K562 (cell line): ENCODE data around the gene HOXA7. TPM values are rescaled to one million over a fixed set of nuclear protein-coding genes. Genes with fewer than 3 reads are reported as not detected.

Experiments used
- ATAC-seq: fragments of 200-7000 bp; cut with Tn5 transposase; 3 replicates; pipeline ENCODE4 v1.9.1; 2020; ENCODE audit warnings: moderate library complexity
- BruUV-seq: library from RNA; stranded (reverse); fragments of 400-500 nt; replicated peaks from 2 replicates; lab custom pipeline; 2021; lab: Mats Ljungman, UMichigan
- CTCF ChIA-PET: fragments of 300-600 bp; formaldehyde crosslinking; extraction: SDS; loops from one replicate; lab custom pipeline; 2021; ENCODE audit warnings: low intra/inter-chr PET ratio; lab: Yijun Ruan, JAX
- POLR2A ChIA-PET: fragments of 300-600, 350-650 bp; sonication (Branson Sonifier 250); formaldehyde crosslinking; extraction: SDS; loops from one replicate; lab custom pipeline; 2021; ENCODE audit warnings: antibody characterized with exemption, inconsistent platforms; lab: Yijun Ruan, JAX
- DNase-seq, 4 experiments: peaks; one replicate each; pipeline versions ENCODE4 v3.0.0 to v3.0.0-alpha.2; 2011 to 2018; ENCODE audit warnings: low spot score in 3 of 4, mixed read lengths in 3 of 4; ENCODE audit errors: extremely low read depth in 1 of 4
- FAIRE-seq: peaks from 2 replicates; lab custom pipeline; 2011; peaks lifted over from hg19 to GRCh38; lab: Jason Lieb, UNC
- H2AFZ ChIP-seq: 2 replicates; pipeline ENCODE4 v1.6.0; 2011; ENCODE audit warnings: low read depth, low read length, control low read depth, inconsistent platforms
- H3K27ac ChIP-seq: fragments of 200-600 bp; 3 replicates; pipeline ENCODE4 v1.8.0; 2011; ENCODE audit warnings: low read depth, mild to moderate bottlenecking, control low read depth, inconsistent platforms, low read length, moderate library complexity, mixed read lengths; ENCODE audit errors: extremely low read depth
- H3K27me3 ChIP-seq, 2 experiments: fragments of 300-600 bp in 1 of 2; 2 replicates in 1 of 2; 3 replicates in 1 of 2; pipeline versions ENCODE4 v1.6.0 to v1.8.0; 2011; ENCODE audit warnings: inconsistent platforms in 2 of 2, low read length in 2 of 2, mild to moderate bottlenecking in 1 of 2, mixed read lengths in 1 of 2, moderate library complexity in 1 of 2; ENCODE audit not compliant: control insufficient read depth in 2 of 2, insufficient read depth in 2 of 2
- H3K36me3 ChIP-seq: fragments of 300-600 bp; 3 replicates; pipeline ENCODE4 v1.8.0; 2011; ENCODE audit warnings: mild to moderate bottlenecking, low read length, inconsistent platforms; ENCODE audit not compliant: control insufficient read depth, insufficient read depth
- H3K4me1 ChIP-seq, 2 experiments: fragments of 200-600 bp in 1 of 2; replicated peaks in 1 of 2; 2 replicates in 1 of 2; 3 replicates in 1 of 2; pipeline versions ENCODE4 v1.5.1 to v1.8.0; 2011; ENCODE audit warnings: inconsistent platforms in 2 of 2, low read length in 2 of 2, mild to moderate bottlenecking in 1 of 2, mixed read lengths in 1 of 2, moderate library complexity in 1 of 2; ENCODE audit not compliant: control insufficient read depth in 2 of 2, insufficient read depth in 2 of 2
- H3K4me2 ChIP-seq: 2 replicates; pipeline ENCODE4 v1.6.1; 2011; ENCODE audit warnings: low read length, control low read depth, inconsistent platforms, mixed read lengths; ENCODE audit not compliant: insufficient read depth
- H3K4me3 ChIP-seq: fragments of 200-600 bp; sonication (generic), shearing (Covaris generic); 2 replicates; pipeline ENCODE4 v1.5.1; 2016; ENCODE audit warnings: control low read depth, inconsistent platforms
- H3K79me2 ChIP-seq: fragments of 200-600 bp; 3 replicates; pipeline ENCODE4 v1.8.0; 2011; ENCODE audit warnings: low read length, inconsistent platforms; ENCODE audit not compliant: control insufficient read depth, insufficient read depth
- H3K9ac ChIP-seq, 2 experiments: 2 replicates each; pipeline versions ENCODE4 v1.6.0 to v1.6.1; 2011; ENCODE audit warnings: low read depth in 2 of 2, low read length in 2 of 2, control low read depth in 1 of 2, inconsistent platforms in 1 of 2, mild to moderate bottlenecking in 1 of 2, mixed read lengths in 1 of 2; ENCODE audit not compliant: insufficient read depth in 1 of 2
- H3K9me1 ChIP-seq: one replicate; pipeline ENCODE4 v1.6.0; 2011; ENCODE audit warnings: inconsistent platforms, mild to moderate bottlenecking, low read length, moderate library complexity; ENCODE audit not compliant: control insufficient read depth, insufficient read depth
- H3K9me3 ChIP-seq: replicated peaks from 2 replicates; pipeline ENCODE4 v1.5.1; 2011; ENCODE audit warnings: low read depth, low read length, inconsistent platforms; ENCODE audit not compliant: control insufficient read depth, insufficient read depth
- H4K20me1 ChIP-seq: replicated peaks from 2 replicates; pipeline ENCODE4 v1.6.1; 2011; ENCODE audit warnings: low read length, inconsistent platforms, mixed read lengths; ENCODE audit not compliant: control insufficient read depth, insufficient read depth
- GABPB1 ChIP-seq: sonication (generic); formaldehyde crosslinking; IDR thresholded peaks from 2 replicates; pipeline ENCODE4 v1.8.0; 2022; ENCODE audit warnings: mild to moderate bottlenecking, missing genetic modification reagents
- NFYB ChIP-seq: IDR thresholded peaks from 2 replicates; pipeline ENCODE4 v1.6.1; 2011; ENCODE audit warnings: mild to moderate bottlenecking, moderate library complexity; ENCODE audit not compliant: insufficient read length; ENCODE audit errors: extremely low read depth
- NKRF ChIP-seq: fragments of 450-650 bp; IDR thresholded peaks from 2 replicates; pipeline ENCODE4 v1.6.1; 2016; ENCODE audit warnings: borderline replicate concordance
- NONO ChIP-seq, 2 experiments: fragments of 200-400 bp in 1 of 2; fragments of 450-650 bp in 1 of 2; formaldehyde crosslinking in 1 of 2; IDR thresholded peaks; 2 replicates each; pipeline ENCODE4 v1.6.1; 2017; ENCODE audit warnings: low read depth in 2 of 2, mild to moderate bottlenecking in 2 of 2, moderate library complexity in 2 of 2, low read length in 1 of 2
- PHTF2 ChIP-seq: fragments of 250-450 bp; sonication (Bioruptor Pico); IDR thresholded peaks from 2 replicates; pipeline ENCODE4 v1.5.0; 2021; ENCODE audit warnings: mild to moderate bottlenecking
- PRDM10 ChIP-seq: fragments of 450-650 bp; IDR thresholded peaks from 2 replicates; pipeline ENCODE4 v1.6.1; 2018; ENCODE audit not compliant: partially characterized antibody
- TARDBP ChIP-seq: fragments of 450-650 bp; IDR thresholded peaks from 2 replicates; pipeline ENCODE4 v1.6.1; 2016
- TEAD4 ChIP-seq, 2 experiments: sonication (generic) in 1 of 2; formaldehyde crosslinking in 1 of 2; IDR thresholded peaks; 2 replicates each; pipeline versions ENCODE4 v1.6.1 to v1.8.0; 2012 to 2022; ENCODE audit warnings: borderline replicate concordance in 1 of 2, inconsistent platforms in 1 of 2, low read length in 1 of 2, mild to moderate bottlenecking in 1 of 2, missing genetic modification reagents in 1 of 2
- USF1 ChIP-seq: sonication (generic); formaldehyde crosslinking; IDR thresholded peaks from 2 replicates; pipeline ENCODE4 v1.9.0; 2022; ENCODE audit warnings: mild to moderate bottlenecking, missing genetic modification reagents
- ZNF143 ChIP-seq: sonication (generic); formaldehyde crosslinking; IDR thresholded peaks from 2 replicates; pipeline ENCODE4 v1.9.0; 2022; ENCODE audit warnings: mild to moderate bottlenecking, missing genetic modification reagents
- WGBS: fragments of 100-300 bp; shearing (Covaris generic); methylation state at CpG from one replicate; pipeline ENCODE4 v1.1.6; 2016; ENCODE audit warnings: low coverage, mixed read lengths; ENCODE audit not compliant: insufficient coverage; ENCODE audit errors: missing lambda C conversion rate; 5-methylcytosine and 5-hydroxymethylcytosine counted together
- in situ Hi-C: fragments of 300-500 bp; cut with MboI; formaldehyde crosslinking; loops from 4 replicates; pipeline ENCODE4 v1.15.0; 2018; ENCODE audit warnings: inconsistent platforms, mixed read lengths
- intact Hi-C: fragments of 100-400 bp; cut with micrococcal nuclease; formaldehyde crosslinking; loops from 2 replicates; pipeline ENCODE4 v1.14.2; 2022
- polyA plus RNA-seq, 8 experiments: library from polyadenylated mRNA; depleted of rRNA in 4 of 8; stranded (reverse) in 5 of 8; unstranded in 3 of 8; fragments of >200 nt; fragmentation: Nextera tagmentation in 2 of 8; fragmentation: Illumina TruSeq in 1 of 8; extraction: Ambion mirVana in 2 of 8; extraction: Trizol in 1 of 8; gene quantifications; 2 replicates each; pipeline versions ENCODE4 v1.2.1 to v1.2.3, GENCODE V29; 2011 to 2014; ENCODE audit warnings: inconsistent platforms in 1 of 8, missing spikeins in 1 of 8
- total RNA-seq, 7 experiments: library from RNA; depleted of rRNA in 6 of 7; stranded (reverse); fragments of >200 nt in 6 of 7; fragmentation: Illumina TruSeq in 2 of 7; extraction: Trizol in 2 of 7; gene quantifications; 2 replicates each; pipeline versions ENCODE4 v1.2.1 to v1.2.3, GENCODE V29; 2011 to 2021; ENCODE audit warnings: low replicate concordance in 1 of 7
- TF ChIP-seq, protein P1 (sequence below): fragments of 250-450 bp; sonication (Bioruptor Pico); IDR thresholded peaks from 2 replicates; pipeline ENCODE4 v1.8.0; 2021; ENCODE audit warnings: moderate library complexity, mild to moderate bottlenecking, inconsistent platforms

The HOXA7 gene
- total and polyA plus RNA-seq, 9 of the 15 experiments (the other 6 are each of a cell fraction or from before 2014, with no cell fraction given) = not detected

DNA sequence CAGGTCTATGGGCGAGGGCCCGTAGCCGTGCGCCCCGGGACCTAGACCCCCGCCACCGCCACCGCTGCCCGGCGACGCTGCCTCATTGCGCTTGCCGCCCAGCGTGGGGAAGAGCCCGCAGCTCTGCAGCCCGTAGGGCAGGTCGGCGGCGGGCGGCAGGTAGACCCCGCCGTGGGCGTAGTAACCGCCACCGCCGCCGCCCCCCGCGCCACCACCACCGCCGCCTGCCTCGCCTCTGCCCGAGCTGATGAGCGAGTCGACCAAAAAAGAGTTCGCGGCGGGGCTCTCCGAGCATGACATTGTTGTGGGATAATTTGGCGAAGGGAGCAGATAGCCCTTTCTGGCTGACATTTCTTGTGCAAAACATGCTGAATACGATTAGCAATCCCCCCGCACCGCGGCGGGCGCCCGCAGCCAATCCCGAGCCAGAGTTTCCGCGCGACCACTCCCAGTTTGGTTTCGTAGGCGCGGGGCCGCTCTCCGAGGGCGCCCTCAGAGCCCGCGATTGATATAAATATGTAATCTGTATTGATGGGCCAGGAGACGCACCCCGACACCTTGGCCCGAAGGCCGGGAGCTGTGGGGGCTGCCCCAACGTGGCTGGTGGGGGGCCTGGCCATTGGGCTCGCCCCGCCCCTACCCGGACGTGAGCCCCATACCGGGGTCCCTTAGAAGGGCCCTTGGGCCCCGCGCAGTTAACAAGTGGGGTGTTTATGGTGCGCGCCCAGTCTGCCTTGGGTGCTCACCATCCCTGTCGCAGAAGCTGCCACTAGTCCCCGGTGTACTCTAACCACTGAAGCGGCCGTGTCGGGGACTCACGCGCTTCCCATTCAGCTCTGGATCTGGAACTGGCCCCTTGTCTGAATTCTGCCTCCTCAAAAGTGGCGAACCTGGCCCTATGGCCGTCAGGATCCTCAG is 17.7 kb upstream of the HOXA7 start, which contains the start of gene HOXA10:
HOXA10 (minus strand) TSS at position 365 of the 918 bp plus-strand sequence; CDS start at position 351, 14 bp downstream.
- WGBS = 54% methylated on average over 31 of the region's 82 CpGs
- TF ChIP-seq USF1 (CRISPR knock-in tag) (no peak), GABPB1 (CRISPR knock-in tag) (no peak), NONO (IDR thresholded peaks at IDR 0.05; ENCODE audit: low read depth in 2 of 2, low read length in 1 of 2) (no peak), ZNF143 (CRISPR knock-in tag) (no peak), NKRF (no peak), TARDBP (no peak), TEAD4 (IDR thresholded peaks at IDR 0.05; ENCODE audit: low read length) (no peak), TEAD4 (CRISPR knock-in tag; IDR thresholded peaks at IDR 0.05; ENCODE audit: borderline replicate concordance) (no peak), PRDM10 (no peak), PHTF2 (no peak), NFYB (no peak)
- TF ChIP-seq, protein P1, sequence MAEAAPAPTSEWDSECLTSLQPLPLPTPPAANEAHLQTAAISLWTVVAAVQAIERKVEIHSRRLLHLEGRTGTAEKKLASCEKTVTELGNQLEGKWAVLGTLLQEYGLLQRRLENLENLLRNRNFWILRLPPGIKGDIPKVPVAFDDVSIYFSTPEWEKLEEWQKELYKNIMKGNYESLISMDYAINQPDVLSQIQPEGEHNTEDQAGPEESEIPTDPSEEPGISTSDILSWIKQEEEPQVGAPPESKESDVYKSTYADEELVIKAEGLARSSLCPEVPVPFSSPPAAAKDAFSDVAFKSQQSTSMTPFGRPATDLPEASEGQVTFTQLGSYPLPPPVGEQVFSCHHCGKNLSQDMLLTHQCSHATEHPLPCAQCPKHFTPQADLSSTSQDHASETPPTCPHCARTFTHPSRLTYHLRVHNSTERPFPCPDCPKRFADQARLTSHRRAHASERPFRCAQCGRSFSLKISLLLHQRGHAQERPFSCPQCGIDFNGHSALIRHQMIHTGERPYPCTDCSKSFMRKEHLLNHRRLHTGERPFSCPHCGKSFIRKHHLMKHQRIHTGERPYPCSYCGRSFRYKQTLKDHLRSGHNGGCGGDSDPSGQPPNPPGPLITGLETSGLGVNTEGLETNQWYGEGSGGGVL = no peak

More for the DNA sequence above, 17.7 kb upstream of the HOXA7 start, which contains the start of gene HOXA10:
- no peak within 1 kb of the TSS for H3K9ac ChIP-seq
- ChIA-PET CTCF (no interaction called here), POLR2A (interaction anchor here (0.6 to 0.7 kb wide), 2 partner anchors 14 to 31 kb away, joined by 3 read pairs; partner anchors contain the start of gene HOXA5)
- no peak for DNase-seq
- FAIRE-seq = no peak
- H3K9me1 ChIP-seq = no peaks in the 10 kb centered on the region
- no peak within 1 kb of the TSS for H2AFZ ChIP-seq
- in situ Hi-C loops (loop anchor here (25.0 kb wide), 3 partner anchors 662 to 1287 kb away; no protein-coding TSS in a partner anchor), intact Hi-C loops (no loop called here)
- peaks cover 0 to 3% of the 10 kb centered on the region in 2 experiments; a peak in 1 of 5 replicates for H3K4me1 ChIP-seq
- no peak within 1 kb of the TSS for H3K4me3 ChIP-seq
- peaks cover 28 to 67% of the 10 kb centered on the region in 2 experiments for H3K27me3 ChIP-seq
- no peaks in the 10 kb centered on the region for H3K36me3 ChIP-seq
- no peak within 1 kb of the TSS for H3K4me2 ChIP-seq
- BruUV-seq = no TSS peak
- H3K79me2 ChIP-seq = no peaks in the 10 kb centered on the region
- no peak within 1 kb of the TSS for H3K27ac ChIP-seq
- H4K20me1 ChIP-seq = no peaks in the 10 kb centered on the region
- ATAC-seq = no peak
- no peaks in the 10 kb centered on the region for H3K9me3 ChIP-seq
